OCI-LY1 (cell line): ENCODE results near the gene ORAI3.

Experiments used
- CTCF ChIP-seq: fragments of 200-600 bp; sonication (generic), shearing (Covaris generic); IDR thresholded peaks from 2 replicates; pipeline ENCODE4 v1.5.1; 2017; ENCODE audit warnings: mild to moderate bottlenecking, antibody characterized with exemption, low read length, moderate library complexity, mixed read lengths
- EZH2 ChIP-seq: fragments of 200-600 bp; sonication (generic), shearing (Covaris generic); IDR thresholded peaks from 2 replicates; pipeline ENCODE4 v1.8.0; 2017; ENCODE audit warnings: borderline replicate concordance, mixed run types, mild to moderate bottlenecking, antibody characterized with exemption, low read length, moderate library complexity, mixed read lengths

GRCh38 chr16:30934827-30935557, 13.9 kb upstream of the ORAI3 start:
- TF ChIP-seq CTCF (peak; percentile 69), EZH2 (no peak)
